Anterior cingulate cortex (tissue), 58 donors: Measurements from ENCODE around the gene ST7.
A peak's percentile ranks its signal among the peaks of the same experiment; 100 is the strongest.
"Not testable (repeated sequence)": the region's sequence is repeated elsewhere in the genome, so short reads cannot be mapped to it uniquely, and the experiment has no call there.

Experiments used
- DNase-seq, 58 donors: peaks; one replicate each; lab custom pipeline; 2025; lab: John Stamatoyannopoulos, UW

Gene ST7

GRCh38 chr7:116949941-116950801 is 3.1 kb upstream of the ST7 start:
- no peak for DNase-seq

GRCh38 chr7:116950889-116951351 is 2.4 kb upstream of the ST7 start:
- no peak for DNase-seq

DNA sequence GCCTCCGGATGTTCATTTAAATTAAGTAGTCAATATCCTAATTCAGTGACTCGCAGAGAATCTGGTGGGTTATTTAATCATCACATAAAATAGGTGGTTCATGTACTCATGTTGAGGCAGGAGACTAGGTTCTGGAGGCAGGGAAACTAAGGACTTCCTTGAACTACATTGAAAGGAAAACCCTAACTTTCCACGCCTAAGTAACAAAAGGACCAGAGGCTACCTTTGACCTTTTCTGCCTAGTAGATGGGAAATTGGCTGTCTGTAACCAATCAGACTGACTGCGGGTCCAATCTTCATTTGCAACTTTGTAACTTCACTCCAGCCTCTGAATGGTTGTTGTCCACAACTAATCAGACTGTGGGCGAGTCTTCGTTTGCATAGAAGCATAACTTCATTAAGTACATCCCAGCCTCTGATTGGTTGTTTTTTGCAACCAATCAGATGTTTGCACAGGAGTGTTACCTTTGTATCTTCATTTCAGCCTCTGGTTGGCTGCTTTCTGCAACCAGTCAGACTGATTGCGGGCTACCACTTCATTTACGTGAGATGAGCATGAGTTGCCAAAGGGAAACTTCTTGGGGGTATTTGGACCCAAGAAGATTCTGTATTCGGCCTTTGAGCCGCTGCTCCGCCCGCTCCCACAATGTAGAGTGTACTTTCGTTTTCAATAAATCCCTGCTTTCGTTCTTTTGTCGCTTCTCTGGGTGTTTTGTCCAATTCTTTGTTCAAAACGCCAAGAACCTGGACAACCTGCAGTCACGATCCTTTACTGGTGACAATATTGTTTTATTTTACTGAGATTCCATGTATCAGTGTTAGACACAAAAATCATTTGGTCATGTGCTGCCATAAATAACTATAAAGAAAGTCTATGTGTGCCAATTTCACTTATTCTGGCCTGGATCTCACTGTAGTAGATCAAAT is 1.7 kb upstream of the ST7 start:
- DNase-seq, result no peak

DNA sequence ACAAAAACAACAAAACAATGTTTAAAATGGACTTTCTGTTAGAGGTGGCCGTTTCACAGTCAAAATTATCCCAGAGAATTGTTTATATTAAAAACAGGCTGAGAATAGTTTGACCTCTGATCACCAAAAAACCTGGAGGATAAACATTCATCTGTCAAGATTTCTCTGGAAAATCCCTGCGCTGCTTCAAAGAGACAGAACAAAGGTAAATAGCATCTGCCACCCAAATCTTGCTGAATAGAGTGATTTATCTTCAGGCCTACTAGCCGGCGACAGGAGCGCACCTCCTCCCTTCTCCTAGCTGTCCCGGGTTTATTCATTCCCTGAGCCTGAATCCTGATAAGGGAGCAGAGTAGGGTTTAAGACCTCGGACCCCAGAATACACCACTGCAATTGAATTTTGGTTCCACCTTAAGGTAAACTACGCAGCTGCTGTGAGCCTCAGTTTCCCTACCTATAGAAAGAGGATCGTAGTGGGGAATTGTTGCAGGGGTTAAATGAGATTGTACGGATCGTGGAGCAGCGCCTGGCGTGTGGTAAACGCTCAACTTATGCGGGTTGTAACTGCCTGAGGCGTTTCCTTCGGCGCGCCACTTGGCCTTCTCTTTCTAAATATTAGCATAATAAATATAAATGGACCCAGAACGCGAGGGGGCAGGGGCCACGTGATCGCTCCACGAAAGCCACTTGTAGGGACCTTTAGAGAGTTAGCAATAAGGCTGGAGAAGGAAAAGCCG is 498 bp upstream of the ST7 start:
- peak in 29 of 58 donors; percentile 17 to 66 (median 53) for DNase-seq

DNA sequence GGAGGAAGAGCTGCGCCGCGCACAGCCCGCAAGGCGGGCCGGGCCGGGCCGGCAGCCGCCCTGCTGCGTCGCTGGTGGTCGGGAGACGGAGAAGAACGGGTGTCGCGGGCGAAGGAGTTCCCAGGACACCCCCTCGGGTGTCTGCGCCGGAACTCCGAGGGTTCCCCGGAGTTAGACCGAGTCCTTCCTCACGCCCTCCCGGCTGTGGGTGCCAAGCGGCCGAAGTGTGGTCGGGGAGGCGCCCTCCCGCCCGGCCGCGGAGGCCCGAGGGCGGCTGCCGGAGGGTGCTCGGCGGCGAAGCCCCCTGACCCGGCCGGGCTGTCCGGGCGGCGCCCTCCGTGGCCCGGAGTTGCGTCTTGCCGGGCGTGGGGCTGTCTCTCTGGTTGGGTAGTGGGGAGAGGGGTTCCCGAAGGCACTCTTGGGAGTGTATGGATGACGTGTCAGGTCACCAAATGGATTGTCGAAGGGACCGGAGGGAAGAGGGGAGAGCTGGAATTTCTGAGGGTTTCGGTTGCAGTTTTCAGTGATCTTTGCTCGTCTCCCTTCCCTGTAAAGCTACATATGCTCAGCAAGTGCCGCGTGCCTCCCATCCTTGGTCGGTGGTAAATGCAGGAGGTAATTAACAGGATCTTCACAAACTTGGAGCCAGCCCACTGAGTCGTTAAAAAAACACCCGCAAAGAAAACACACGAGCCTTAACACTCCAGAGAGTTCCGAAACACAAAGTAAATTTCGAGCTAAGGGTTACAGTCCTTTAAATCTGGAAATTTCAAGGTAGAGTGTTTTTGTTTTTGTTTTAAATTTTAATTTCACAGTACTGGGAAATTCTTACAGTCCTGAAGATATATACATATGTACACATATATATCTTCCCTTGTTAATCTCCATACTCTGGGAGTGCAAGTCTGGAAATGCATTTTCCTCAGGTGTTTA is 871 bp downstream of the ST7 start:
- DNase-seq, result peak in 54 of 58 donors; percentile 7 to 79 (median 45)

- no peak for DNase-seq
These were observed 2.0 kb downstream of the ST7 start for GRCh38 chr7:116955340-116955739.

- peak in 2 of 58 donors; percentile 12 to 44 for DNase-seq
These were observed 2.6 kb downstream of the ST7 start for GRCh38 chr7:116955801-116956476.

GRCh38 chr7:116956477-116956804 is 3.1 kb downstream of the ST7 start:
- no peak for DNase-seq

DNA sequence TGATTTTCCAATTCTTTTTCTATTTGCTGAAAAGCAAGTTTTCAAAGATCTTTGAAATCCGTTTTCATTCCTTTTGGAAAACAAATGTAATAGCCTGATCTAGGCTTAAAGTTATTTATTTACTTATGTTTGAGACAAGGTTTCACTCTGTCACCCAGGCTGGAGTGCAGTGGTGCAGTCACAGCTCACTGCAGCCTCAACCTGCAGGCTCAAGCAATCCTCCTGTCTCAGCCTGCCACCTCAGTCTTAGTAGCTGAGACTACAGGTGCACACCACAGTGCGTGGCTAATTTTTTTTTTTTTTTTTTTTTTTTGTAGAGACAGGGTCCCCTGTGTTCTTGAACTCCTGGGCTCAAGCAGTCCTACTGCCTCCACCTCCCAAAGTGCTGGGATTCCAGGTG is 4.6 kb downstream of the ST7 start:
- no peak for DNase-seq

DNA sequence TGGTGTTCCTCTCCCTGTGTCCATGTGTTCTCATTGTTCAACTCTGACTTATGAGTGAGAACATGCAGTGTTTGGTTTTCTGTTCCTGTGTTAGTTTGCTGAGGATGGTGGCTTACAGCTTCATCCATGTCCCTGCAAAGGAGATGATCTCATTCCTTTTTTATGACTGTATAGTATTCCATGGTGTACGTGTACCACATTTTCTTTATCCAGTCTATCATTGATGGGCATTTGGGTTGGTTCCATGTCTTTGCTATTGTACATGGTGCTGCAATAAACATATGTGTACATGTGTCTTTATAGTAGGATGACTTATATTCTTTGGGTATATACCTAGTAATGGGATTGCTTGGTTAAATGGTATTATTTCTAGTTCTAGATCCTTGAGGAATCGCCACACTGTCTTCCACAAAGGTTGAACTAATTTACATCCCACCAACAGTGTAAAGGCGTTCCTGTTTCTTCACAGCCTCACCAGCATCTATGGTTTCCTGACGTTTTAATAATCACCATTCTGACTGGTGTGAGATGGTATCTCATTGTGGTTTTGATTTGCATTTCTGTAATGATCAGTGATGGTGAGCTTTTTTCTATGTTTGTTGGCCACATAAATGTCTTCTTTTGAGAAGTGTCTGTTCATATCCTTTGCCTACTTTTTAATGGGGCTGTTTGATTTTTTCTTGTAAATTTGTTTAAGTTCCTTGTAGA is 8.8 kb downstream of the ST7 start:
- not testable (repeated sequence) for DNase-seq

- DNase-seq, result no peak
These were observed 9.9 kb downstream of the ST7 start for GRCh38 chr7:116963234-116963633.

- no peak for DNase-seq
These were observed 13.3 kb downstream of the ST7 start for GRCh38 chr7:116966601-116967000.

DNA sequence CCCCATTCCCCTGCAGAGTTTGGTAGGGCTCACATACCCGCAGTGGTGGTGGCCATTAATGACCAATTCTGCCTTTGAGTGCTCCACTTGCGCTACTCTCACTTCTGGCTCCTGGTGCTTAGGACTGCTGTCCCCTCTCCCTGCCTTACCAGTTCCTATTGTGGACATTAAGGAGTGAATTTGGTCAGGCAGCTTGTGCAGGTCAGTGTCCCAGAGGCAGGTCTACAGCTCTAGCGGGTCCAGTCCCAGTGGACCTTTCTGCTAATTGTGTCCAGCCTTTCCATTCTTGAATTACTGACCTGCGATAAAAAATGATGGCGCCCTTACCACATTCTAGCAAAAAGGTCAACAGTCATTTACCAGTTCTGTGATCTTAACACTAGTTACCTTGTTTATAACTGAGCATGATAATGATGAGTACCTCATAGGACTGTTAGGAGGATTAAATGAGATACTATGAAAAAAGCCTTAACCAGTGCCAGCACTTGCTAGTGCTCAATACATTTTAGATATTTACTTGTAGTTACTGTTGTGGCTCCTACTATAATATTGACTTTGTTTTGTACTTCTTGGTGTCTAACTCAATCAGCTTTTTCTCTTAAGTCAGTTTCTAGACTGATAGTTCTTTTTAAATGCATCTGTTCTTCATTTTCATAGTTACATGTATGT is 14.1 kb downstream of the ST7 start:
- no peak for DNase-seq

DNA sequence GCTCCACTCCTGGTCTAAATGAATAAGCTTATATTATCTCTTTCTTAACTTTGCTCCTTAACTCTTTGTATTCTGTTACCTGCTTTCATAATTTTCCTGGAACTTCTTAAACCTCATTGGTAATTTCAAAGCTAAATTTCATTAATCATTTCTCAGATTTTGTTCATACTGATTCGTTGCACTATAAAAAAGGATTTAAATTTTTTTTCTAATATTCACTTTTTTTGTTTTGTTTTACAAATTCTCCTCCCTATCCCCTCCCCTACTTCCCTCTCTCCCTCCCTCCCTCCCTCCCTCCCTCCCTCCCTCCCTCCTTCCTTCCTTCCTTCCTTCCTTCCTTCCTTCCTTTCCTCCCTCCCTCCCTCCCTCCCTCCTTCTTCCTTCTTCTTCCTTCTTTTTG is 14.7 kb downstream of the ST7 start:
- DNase-seq, result no peak

- DNase-seq, result no peak
These were observed 15.3 kb downstream of the ST7 start for GRCh38 chr7:116968631-116969030.

- no peak for DNase-seq
These were observed 16.1 kb downstream of the ST7 start for GRCh38 chr7:116969371-116969902.

- no peak for DNase-seq
These were observed 17.1 kb downstream of the ST7 start for GRCh38 chr7:116970238-116970910.
